Right hindlimb (tissue), 1 donor: Measurements from ENCODE around the gene HOXD10.

Experiments
- DNase-seq: peaks from one replicate; pipeline ENCODE4 v3.0.0-alpha.2; 2018

Gene HOXD10

GRCh38 chr2:176107731-176108181, 8.8 kb upstream of the HOXD10 start:
- DNase-seq, result no peak

DNA sequence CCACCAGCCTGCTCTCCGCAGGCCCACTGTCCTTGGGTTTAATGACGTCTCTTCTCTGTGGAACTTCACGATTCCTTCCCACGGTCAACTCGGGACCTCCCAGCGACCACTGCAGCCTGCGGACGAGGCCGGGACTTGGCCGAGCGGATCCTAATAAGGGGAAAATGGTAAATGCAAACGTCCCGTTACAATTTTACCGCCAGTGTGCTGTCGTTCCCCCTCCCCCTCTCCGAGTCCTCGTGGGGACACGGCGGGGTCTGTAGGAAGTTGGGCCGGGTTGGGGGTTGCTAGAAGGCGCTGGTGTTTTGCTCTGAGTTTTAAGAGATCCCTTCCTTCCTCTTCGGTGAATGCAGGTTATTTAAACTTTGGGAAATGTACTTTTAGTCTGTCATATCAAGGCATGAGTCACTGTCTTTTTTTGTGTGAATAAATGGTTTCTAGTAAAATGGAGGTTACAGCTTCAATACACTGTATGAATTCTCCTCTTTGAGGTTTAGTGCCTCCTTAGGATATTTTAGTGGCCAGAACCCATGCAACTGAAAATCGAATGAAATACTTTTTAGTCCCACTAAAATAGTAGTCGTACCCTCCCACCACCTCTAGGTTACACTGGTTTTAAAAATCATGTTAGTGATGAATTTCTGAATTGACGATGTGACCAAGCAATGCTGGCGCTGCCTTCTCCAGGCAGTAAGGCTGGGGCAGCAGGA, 7.2 kb upstream of the HOXD10 start:
- no peak for DNase-seq

GRCh38 chr2:176109946-176110345, 6.6 kb upstream of the HOXD10 start:
- no peak for DNase-seq

DNA sequence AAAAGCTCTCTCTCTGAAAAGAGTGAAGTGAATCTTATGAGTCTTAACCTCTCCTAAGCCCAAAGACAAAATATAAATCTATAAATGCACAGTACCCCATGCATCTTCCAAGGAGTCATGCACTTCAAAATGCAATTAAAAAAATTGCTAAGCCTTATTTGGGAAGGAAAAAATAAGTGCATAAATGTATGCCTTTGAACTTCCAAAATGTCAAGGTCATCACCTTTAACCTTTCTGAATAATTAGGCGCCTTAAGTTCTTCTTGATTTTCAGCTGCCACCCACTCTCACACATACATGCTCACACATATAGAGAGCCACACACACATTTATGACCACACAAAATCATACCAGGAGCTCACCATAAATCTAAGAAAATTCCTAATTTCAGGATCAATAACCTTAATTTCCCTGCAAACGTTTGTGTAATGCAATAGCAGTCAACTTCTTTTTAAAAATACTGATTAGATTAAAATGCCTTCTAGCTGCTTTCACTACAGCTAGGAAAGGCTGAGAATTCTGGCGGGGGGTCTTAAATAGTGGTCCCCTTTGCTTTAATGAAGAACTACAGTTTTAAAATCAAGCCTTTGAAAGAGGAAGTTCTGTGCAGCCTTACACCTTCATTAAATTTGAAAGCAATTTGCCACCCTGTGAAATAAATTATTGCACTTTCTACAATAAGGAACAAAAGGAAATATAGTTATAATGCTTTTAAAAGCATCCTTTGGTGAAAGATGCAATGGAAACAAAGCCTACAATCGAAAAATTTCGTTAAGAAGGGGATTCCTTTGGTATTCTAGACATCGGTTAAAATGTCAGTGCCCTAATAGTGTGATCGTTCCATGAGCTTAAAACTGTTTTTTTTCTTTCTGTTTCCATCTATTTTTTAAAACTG, 5.9 kb upstream of the HOXD10 start:
- no peak for DNase-seq

GRCh38 chr2:176111309-176111663, 5.3 kb upstream of the HOXD10 start:
- DNase-seq, result peak; percentile 83

GRCh38 chr2:176111846-176112374, 4.7 kb upstream of the HOXD10 start:
- DNase-seq, result no peak

DNA sequence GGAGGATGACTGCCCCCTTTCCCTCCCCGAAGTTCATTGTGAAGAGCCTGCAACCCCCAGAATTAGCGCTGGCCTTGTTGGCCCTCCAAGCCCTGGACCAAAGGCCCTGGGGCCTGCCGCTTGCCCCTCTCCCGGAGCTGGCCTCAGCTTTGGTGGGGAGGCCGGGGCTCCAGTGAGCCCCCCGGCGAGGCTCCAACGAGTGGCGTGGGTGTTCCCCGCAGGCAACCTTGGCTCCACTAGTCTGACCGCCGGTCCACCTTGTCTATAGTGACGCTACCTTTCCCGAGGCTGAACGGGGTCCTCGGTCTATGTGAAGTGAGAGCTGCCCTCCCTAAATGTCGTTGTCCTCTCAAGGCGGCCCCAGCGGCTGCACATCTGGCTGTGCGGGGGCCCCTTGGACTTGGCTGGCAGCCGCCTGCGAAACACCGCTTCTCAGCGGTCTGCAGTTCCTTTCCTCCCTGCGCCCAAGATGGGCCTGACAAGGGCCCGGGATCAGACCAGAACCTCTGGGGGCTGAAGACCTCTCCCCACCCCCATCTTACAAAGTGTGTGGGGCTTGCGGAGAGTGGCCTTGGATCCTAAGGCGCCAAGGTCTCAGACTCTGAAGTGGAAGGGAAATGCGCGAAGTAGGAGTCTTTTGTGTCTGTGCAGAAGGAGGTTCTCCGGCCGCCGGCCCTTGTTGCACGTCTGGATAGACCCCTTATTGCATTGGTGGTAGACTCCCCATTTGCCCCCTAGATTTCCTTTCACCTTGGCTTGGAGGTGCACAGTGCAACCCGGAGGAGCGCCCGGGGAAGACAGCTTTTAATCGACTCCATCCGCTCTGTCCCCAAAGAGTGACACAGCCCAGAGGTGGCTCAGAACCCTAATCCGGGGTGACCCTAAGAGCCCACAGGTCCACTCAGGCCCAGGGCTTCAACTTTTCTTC, 3.9 kb upstream of the HOXD10 start:
- no peak for DNase-seq

DNA sequence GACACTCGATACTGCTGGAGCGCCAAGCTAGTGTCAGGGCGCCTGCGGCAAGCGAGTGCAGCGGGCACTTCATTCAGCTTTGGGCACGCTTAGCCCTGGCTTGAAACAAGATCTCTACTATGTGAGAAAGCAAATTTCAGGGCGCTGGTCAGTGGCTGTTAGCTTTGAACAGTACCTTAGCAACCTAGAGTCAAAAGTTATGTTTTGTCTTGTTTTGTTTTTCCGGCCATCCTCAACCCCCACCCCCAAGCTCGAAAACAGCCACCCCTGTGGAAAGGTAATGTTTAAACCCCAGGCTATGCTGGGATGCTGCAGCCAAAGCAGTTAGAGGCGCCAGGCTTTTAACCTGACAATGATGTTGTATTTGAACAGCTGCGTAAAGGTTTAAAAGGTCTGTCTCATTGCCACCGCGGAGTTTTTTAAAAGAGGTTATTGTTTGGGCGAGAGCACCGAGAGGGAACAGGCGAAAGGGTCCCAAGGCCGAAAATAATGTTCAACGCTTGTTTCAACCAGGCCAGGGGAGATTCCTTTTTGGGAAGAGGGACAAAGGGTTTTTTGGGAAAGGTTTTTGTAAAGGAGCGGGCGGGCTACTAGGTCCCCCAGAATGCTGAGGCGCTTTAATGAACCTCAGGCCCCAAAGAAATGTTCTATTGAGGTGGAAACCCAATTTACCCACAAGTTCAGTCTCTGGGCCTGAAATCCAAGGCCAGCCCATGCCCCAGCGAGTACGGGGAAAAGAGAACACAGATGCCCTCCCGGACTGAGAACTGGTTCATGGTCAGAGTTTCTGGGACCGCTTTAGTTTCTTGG, 2.3 kb upstream of the HOXD10 start:
- no peak for DNase-seq

GRCh38 chr2:176114930-176115625, 1.5 kb upstream of the HOXD10 start:
- DNase-seq, result no peak

GRCh38 chr2:176117162-176117822, 714 bp downstream of the HOXD10 start:
- no peak for DNase-seq

DNA sequence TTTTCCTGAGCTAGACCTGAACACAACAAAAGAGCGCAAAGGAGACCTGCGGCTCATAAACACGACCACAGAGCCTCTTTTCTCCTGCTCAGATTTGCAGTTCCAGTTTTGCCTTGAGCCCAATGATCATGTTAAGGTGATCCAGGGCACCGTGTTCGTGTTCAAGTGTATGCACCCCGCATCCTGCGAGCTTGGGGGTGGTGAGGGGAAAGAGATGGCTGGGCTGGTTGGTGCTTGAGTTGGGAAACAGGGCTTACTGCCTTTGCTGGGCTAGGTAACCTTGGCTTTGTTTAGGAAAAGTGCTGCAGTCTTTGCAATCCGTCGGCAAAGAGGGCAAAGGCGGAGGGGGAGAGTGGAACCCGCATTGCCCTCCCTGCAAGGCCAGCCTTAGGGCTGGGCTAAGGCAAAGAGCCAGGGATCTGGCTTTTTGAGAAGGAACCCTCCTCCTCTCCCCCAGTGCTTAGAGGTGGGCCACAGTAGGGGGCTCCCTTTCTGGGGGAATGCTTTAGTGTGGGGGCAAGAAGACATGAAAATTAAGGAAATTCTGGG, 1.3 kb downstream of the HOXD10 start:
- peak; percentile 13 for DNase-seq

DNA sequence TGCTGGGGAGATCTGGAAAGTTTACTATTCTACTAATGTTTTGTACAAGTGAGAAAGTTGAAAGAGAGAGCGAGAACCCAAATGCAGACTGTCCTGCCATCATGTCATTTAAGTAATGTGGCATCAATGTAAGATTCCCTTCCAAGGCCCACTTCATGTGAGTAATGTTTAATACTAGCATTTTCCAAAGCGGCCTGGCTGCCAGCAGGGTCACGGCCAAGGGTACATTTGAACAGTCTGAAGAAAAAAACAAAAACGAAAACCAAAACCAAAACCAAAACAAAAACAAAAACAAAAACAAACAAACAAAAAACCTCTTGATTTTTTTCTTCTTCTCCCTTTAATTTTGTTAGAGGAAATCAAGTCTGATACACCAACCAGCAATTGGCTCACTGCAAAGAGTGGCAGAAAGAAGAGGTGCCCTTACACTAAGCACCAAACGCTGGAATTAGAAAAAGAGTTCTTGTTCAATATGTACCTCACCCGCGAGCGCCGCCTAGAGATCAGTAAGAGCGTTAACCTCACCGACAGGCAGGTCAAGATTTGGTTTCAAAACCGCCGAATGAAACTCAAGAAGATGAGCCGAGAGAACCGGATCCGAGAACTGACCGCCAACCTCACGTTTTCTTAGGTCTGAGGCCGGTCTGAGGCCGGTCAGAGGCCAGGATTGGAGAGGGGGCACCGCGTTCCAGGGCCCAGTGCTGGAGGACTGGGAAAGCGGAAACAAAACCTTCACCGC, 2.2 kb downstream of the HOXD10 start:
- peak; percentile 50 for DNase-seq

DNA sequence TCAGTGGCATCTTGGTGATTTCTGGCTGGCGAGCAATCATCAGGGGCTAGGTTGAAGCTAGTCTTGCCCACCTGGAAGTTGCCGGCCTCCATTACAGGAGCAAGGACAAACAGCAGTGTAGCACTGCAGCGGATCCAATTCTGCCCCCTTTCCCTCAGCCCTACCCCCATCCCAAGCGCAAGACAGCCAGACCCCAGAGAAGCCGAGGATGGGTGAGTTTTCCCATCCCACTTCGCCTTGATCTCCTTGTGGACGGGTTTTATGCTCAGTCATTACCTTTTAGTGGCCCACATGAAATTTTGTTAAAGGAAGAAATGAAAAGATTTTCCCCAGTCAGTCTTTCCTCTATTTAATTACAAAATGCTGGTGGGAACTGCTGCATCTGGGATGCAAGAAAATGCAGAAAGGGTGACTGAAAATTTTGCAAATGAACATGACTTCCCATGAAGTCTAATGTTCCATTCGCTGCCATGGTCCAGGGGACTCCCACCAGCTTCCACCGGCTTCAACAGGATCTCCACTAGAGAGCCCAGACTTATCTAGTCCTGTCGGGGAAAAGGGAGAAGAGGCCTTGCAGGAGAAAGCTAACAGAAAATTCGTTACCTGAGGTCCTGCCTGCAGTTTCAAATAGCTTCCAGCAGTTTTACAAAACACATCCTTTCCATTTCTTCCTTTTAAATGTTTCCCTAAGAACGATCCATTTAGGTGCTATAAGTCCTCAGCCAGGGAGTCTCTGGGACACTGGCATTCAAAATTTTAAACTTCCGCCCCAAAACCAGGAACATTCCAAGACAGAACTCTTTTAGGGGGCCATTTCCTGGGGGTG, 4.0 kb downstream of the HOXD10 start:
- DNase-seq, result no peak

DNA sequence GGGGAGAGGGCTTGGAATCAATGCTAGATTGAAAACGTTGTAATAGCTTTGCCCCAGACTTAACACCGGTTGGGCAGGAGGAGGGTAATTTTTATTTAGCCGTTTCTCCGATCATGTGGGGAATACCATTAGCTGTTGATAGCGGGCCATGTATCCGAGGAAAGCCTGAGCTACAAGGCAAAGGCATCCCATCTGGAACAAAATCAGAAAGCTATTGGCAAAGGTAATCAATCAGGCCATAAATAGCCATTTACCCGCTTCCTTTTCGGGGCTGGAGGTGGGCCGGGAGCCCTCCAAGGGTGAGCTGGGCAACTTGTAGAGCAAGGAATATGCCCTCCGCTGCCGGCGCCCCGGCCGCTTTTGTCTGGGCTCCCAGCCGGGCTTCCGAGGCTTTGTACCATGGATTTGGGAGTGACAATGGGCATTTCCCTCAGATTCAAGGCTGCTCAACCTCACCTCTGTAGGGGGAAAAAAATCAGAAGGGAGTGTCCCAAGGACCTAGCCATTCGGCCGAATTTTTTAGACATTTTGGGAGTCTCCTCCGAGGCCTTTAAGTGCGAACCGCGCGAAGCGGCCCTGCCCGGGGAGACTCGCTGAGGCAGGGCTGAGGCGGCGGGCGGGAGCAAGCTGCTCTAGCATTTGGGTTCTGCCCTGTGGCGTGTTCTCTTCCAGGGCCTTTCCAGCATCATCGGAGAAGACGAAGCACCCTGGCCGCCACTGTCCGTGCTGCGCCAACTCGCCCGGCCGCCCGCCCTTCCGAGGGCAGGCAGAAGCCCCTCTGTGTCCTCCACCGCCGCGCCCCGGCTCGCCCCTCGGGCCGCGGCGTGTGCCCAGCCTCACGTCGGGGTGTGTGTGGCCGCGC, 4.8 kb downstream of the HOXD10 start:
- peak; percentile 37 for DNase-seq

GRCh38 chr2:176122052-176122682, 5.6 kb downstream of the HOXD10 start:
- DNase-seq, result no peak

- DNase-seq, result peak; percentile 84
Observed at GRCh38 chr2:176122683-176123410, 6.3 kb downstream of the HOXD10 start, which contains the start of gene HOXD9. TSS of gene HOXD9 (plus strand) at chr2:176122719. CDS start at chr2:176122769, 50 bp downstream.
